ENCODE measurements around the gene DNM1L. TPM values are rescaled to one million over a fixed set of nuclear protein-coding genes. Genes with fewer than 3 reads are reported as not detected.

DNM1L gene
- total RNA-seq, 1 donor from 2014 or later = 48.5 TPM

GRCh38 chr12:32651151-32651955, 27.7 kb upstream of the DNM1L start:
- no peak for TF ChIP-seq CTCF (IDR thresholded peaks at IDR 0.05)
- Histone ChIP-seq H3K27ac (no peak overlapping the region), H3K4me3 (no peak overlapping the region), H3K4me1 (no peaks in the 10 kb centered on the region), H3K9me3 (no peaks in the 10 kb centered on the region), H3K27me3 (no peaks in the 10 kb centered on the region), H3K36me3 (no peaks in the 10 kb centered on the region)
- ATAC-seq (no peak), DNase-seq (no peak)
- intact Hi-C loops (cut with DNase I) = no loop called here

GRCh38 chr12:32651956-32652210, 27.2 kb upstream of the DNM1L start:
- Histone ChIP-seq H3K9me3 (no peaks in the 10 kb centered on the region), H3K4me3 (no peak overlapping the region), H3K36me3 (no peaks in the 10 kb centered on the region), H3K27ac (no peak overlapping the region), H3K27me3 (no peaks in the 10 kb centered on the region), H3K4me1 (no peaks in the 10 kb centered on the region)
- ATAC-seq (no peak), DNase-seq (no peak)
- TF ChIP-seq CTCF (IDR thresholded peaks at IDR 0.05) = no peak
- intact Hi-C loops (cut with DNase I) = no loop called here

- no peaks in the 10 kb centered on the region for H3K27me3 ChIP-seq
- H3K36me3 ChIP-seq = no peaks in the 10 kb centered on the region
- peaks cover 6% of the 10 kb centered on the region for H3K4me1 ChIP-seq
- peak overlapping the region; percentile 11 for H3K27ac ChIP-seq
- no peak overlapping the region for H3K4me3 ChIP-seq
- no peaks in the 10 kb centered on the region for H3K9me3 ChIP-seq
- intact Hi-C loops (cut with DNase I) = loop anchor here (5.0 kb wide), 1 partner anchor 208 kb away; no protein-coding TSS in a partner anchor
- DNase-seq (no peak), ATAC-seq (no peak)
- no peak for TF ChIP-seq CTCF (IDR thresholded peaks at IDR 0.05)
These were observed 19.1 kb upstream of the DNM1L start for GRCh38 chr12:32659908-32660440.

GRCh38 chr12:32661706-32662105, 17.4 kb upstream of the DNM1L start:
- no peak for ATAC-seq
- Histone ChIP-seq H3K36me3 (no peaks in the 10 kb centered on the region), H3K4me1 (peaks cover 6% of the 10 kb centered on the region), H3K9me3 (no peaks in the 10 kb centered on the region), H3K27me3 (no peaks in the 10 kb centered on the region), H3K27ac (no peak overlapping the region), H3K4me3 (no peak overlapping the region)
- intact Hi-C loops (cut with DNase I) = no loop called here
- TF ChIP-seq CTCF (IDR thresholded peaks at IDR 0.05) = no peak
- no peak for DNase-seq

- intact Hi-C loops (cut with DNase I) = no loop called here
These were observed 16.4 kb upstream of the DNM1L start for GRCh38 chr12:32662665-32663064.

More at GRCh38 chr12:32662665-32663064, 16.4 kb upstream of the DNM1L start:
- Histone ChIP-seq H3K27me3 (no peaks in the 10 kb centered on the region), H3K36me3 (no peaks in the 10 kb centered on the region), H3K4me1 (peaks cover 6% of the 10 kb centered on the region), H3K4me3 (no peak overlapping the region), H3K27ac (no peak overlapping the region), H3K9me3 (no peaks in the 10 kb centered on the region)
- TF ChIP-seq CTCF (IDR thresholded peaks at IDR 0.05) = no peak
- DNase-seq (no peak), ATAC-seq (no peak)
